ENCODE data around the gene MS4A13.
A peak's percentile ranks its signal among the peaks of the same experiment; 100 is the strongest.
"Not testable (repeated sequence)": the region's sequence is repeated elsewhere in the genome, so short reads cannot be mapped to it uniquely, and the experiment has no call there.

MS4A13 gene

DNA sequence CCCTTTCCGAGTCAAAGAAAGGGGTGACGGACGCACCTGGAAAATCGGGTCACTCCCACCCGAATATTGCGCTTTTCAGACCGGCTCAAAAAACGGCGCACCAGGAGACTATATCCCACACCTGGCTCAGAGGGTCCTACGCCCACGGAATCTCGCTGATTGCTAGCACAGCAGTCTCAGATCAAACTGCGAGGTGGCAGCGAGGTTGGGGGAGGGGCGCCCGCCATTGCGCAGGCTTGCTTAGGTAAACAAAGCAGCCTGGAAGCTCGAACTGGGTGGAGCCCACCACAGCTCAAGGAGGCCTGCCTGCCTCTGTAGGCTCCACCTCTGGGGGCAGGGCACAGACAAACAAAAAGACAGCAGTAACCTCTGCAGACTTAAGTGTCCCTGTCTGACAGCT is 17.2 kb downstream of the MS4A13 start:
- DNase-seq, result not testable (repeated sequence)

DNA sequence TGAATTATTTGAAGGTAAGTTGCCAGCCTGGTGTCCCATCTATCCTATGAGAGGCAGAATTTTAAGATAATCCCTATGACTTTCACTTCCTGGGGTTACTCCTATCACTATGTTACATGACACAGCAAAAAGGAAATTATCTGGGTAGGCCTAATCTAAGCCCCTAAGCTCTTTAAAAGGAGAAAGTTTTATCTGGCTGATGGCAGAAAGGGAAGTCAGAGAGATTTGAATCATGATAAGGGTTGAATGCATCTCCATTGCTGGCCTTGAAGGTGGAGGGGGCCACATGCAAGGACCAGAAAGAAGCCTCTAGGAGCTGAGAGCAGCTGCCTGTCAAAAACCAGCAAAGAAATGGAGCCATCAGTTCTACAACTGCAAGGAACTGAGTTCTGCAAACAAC is 23.4 kb downstream of the MS4A13 start:
- not testable (repeated sequence) for DNase-seq

DNA sequence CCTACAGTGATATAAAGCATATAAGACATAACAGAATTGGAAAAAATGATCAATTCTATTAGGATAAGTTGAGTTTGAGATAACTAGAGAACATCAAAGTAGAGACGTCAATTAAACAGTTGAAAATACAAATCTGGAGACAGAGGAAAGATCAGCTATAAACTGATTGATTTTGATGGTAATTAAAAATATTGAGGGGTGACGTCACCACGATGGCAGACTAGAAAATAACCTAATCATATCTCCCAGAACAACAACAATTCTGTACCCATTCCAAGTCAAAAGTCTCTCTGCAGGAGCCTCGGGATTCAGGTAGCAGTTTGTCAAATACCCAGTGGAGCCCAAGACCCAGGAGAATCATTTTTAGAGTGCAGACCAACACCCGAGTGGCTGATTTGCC is 28.9 kb downstream of the MS4A13 start:
- no peak for DNase-seq

DNA sequence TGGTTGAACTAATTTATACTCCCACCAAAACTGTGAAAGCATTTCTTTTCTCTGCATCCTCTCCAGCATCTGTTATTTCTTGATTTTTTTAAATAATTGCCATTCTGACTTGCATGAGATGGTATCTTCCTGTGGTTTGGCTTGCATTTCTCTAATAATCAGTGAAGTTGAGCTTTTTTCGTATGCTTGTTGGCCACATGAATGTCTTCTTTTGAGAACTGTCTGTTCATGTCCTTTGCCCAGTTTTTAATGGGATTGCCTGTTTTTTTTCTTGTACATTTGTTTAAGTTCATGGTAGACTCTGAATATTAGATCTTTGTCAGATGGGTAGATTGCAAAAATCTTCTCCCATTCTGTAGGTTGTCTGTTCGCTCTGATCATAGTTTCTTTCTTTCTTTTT is 46.1 kb downstream of the MS4A13 start:
- DNase-seq, result no peak

DNA sequence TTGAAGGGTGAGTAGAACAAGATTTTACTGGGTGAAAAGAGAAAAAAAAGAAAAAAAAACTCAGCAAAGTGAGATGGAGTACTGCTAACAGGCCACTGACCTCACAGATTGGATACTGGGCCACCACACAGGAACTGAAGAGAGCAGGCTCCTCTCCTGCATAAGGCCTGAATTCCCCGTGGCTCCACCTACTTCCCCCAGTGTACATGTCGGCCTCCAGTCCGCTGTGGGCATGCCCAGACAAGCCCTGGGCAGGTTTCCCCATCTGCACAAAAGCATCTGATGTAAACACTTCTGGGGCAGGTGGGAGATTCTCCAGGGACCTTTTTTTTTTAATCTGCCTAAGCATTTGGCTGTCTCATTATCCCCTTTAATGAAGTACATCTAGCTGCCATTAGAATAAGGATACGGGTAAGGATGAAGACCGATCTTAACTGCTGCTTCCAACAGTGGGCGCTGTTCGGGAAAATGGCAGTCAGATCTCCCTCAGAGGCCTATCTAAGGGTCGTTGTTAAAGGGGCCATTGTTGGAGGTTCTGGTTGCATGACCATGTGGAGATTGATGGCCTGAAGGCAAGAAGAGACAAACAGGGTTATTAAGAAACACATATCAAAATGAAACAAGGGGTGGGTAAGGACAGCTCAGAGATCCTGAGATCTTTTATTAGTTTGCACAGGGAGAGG is 48.5 kb downstream of the MS4A13 start:
- DNase-seq, result peak; percentile 86

DNA sequence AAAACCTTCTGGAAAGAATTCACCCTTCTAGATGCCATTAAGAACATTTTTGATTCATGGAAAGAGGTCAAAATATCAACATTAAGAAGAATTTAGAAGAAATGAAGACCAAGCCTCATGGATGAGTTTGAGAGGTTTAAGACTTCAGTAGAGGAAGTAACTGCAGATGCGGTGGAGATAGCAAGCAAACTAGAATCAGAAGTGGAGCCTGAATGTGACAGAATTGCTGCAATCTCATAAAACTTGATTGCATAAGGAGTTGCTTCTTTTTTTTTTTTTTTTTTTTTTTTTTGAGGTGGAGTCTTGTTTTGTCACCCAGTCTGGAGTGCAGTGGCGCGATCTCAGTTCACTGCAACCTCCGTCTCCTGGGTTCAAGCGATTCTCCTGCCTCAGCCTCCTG is 51.6 kb downstream of the MS4A13 start:
- DNase-seq, result no peak

DNA sequence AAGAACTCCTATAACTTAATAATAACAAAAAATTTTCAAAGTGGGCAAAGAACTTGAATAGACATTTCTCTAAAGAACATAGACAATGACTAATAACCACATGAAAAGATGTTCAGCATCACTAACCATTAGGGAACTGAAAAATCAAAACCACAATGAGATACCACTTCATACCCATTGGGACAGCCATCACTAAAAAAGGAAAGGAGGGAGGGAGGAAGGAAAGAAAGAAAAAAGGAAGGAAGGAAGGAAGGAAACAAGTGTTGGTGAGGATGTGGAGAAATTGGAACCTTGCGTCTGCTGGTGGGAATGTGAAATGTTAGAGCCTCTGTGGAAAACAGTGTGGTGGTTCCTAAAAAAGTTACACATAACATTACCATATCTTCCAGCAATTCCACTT is 55.8 kb downstream of the MS4A13 start:
- no peak for DNase-seq

DNA sequence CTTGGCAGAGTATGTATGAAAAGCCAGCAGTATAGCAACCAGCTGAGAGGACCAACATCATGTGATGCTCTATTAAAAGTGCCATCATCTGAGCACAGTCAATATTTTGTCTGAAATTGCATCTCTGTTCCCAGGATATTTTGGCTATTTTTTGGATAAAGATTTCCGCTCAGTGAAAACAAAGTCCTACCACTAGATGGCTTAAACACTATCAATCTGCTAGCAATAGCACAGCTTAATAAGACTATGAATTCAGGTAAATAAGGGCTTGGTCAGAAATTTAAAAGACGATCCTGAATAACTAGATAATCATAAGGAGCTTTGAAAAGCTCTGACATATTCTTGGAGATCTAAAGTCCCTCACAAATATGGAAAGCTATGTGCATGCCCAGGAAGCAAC is 74.4 kb downstream of the MS4A13 start:
- no peak for DNase-seq
